Stimulated activated CD4-positive, alpha-beta T cell treated with anti-CD3 and anti-CD28 coated beads, Interleukin-1b, Interleukin-23, amount 100 ng/mL, for 4 hours (primary cell): Measurements from ENCODE around the gene IMMP2L.
"Not testable (repeated sequence)": the region's sequence is repeated elsewhere in the genome, so short reads cannot be mapped to it uniquely, and the experiment has no call there.

Experiments used
- DNase-seq, 2 donors: peaks; one replicate each; pipeline ENCODE4 v3.0.0-alpha.2; 2020; ENCODE audit warnings: low read depth in 2 of 2

IMMP2L gene

DNA sequence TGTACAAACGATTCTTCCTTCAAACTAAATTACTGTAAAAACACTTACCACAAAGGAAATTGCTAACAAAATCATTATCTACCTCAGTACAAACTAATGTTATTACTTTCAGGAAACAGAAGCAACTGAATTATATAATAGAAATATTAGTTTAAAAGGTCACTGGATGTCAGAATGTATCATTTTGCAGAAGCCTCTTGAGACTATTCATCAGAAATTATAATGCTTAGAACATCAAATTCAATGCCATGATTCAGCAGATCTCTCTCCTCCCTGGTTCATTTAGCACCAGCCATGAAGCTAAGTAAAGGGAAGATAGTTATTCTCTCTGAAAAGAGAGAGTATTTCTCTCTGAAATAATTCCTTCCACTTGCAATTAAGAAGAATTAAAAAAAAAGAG is 223.3 kb downstream of the IMMP2L start:
- DNase-seq = no peak

DNA sequence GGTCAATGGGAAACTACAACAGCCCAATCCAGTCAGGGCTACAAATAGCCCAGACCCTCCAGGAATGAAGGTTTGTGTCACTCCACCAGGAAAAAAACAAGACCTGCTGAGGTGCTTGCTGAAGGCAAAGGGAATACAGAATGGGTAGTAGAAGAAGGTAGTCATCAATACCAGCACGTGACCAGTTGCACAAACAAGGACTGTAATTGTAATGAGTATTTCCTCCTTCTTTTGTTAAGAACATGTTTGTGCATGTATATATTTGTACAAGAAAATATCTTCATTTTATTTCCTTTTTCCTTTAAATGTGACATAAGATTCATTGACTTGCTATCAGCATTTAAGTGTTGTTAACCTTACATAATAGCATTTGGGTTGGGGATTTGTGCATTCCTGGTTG is 229.3 kb downstream of the IMMP2L start:
- no peak for DNase-seq

DNA sequence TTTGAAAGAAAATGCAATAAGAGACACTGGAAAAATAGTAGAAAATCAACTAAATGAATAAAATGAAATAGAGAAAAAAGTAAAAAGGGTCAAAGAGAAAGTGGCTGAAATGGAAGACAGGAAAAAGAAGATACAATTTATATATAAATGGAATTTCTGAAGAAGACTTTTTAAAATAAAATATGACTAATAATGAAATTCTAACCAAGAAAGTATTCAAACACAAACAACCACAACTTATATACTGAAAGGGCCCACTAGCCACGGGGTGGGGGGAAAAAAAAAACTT is 232.1 kb downstream of the IMMP2L start:
- DNase-seq = no peak

DNA sequence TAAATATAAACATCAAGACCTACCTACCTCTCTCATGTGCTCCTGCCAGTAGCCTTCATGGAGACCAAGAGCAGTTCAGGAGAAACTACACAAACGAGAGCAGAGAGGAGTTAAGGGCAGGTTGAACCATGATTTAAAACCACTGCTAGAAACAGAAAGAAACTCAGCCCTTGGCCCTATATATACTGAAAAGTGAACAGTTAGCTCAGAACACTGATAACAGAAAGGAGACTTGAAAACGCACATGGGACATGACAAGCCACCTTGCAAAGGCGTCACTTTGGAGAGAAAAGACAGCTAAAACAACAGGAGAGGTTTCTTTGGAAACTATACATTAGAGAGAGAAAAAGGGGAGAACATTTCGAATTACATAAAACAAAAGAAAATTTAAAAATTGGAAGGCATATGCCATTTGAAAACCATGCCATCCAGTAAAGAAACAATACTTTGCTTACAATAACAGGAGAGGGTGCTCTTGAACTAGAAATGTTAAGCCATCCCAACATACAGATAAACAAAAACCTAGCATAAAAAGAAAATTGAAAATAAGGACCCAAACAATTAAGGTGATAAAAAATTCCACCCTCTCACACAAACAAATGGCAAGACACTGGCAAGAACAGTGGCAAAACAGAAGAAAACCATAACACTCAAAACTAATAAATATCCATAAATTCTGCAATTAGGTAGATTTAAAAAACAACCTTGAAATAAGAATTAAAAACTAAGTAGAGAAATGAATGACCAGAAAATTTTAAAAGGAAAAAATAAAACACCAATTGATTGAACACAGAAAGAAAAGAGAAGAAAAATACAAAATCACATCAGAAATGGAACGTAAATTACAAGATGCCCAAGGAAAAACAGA is 232.7 kb downstream of the IMMP2L start:
- no peak for DNase-seq

DNA sequence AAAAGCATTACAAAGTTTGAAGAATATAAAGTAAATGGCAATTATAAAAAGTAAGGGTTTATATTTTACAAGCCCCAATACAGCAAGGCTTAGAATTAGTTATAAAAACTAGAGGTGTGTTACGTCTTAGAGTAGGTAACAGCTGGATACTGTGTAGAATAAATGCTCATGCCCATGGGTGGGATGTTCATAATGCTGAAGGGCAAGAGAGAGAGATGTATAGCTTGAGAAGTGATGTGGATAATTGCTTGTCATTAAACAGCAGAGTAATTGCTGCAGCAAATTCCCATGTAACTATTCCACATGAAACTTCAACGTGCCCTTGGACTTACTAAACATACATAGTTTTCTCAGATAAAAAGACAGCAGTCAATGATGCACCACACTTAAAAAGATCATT is 233.8 kb downstream of the IMMP2L start:
- DNase-seq = no peak

DNA sequence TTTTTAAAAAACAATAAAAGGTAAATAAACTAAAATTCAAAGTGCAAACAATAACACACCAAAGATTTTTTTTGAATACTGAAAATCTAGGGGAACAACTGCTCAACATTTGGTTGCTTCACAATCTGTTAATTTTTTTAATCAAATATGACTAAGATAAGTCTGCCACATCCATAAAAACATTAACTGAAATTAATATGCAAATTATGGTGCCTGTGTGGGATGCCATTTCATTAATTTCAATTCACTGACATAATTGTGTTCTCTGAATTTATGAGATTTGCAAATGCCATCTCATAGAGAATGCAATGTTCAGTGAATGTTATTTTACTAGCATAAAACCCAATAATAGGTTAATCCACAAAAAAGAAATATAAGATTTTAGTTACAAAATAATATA is 237.5 kb downstream of the IMMP2L start:
- DNase-seq = no peak

DNA sequence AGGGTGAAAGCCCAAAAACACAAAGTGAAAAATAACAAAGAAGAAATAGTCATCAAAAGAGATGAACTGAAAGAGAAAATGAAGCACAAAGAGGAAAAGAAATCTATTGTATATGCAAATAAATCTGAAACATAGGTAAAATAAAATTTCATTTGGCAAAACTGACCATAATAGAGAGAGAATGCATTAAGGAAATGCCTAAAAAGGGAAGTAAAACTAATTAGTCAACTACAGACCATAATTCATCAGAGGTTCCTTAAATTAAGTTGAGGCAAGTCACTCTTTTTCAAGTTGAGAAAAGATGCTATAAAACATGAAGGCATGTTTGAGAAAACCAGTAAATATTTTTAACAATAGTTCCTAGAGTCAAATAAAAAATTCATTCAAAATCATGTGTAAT is 238.1 kb downstream of the IMMP2L start:
- no peak for DNase-seq

DNA sequence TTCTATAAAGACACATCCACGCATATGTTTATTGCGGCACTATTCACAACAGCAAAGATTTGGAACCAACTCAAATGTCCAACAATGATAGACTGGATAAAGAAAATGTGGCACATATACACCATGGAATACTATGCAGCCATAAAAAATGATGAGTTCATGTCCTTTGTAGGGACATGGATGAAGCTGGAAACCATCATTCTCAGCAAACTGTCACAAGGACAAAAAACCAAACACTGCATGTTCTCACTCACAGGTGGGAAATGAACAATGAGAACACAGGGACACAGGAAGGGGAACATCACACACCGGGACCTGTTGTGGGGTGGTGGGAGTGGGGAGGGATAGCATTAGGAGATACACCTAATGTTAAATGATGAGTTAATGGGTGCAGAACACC is 238.6 kb downstream of the IMMP2L start:
- not testable (repeated sequence) for DNase-seq

DNA sequence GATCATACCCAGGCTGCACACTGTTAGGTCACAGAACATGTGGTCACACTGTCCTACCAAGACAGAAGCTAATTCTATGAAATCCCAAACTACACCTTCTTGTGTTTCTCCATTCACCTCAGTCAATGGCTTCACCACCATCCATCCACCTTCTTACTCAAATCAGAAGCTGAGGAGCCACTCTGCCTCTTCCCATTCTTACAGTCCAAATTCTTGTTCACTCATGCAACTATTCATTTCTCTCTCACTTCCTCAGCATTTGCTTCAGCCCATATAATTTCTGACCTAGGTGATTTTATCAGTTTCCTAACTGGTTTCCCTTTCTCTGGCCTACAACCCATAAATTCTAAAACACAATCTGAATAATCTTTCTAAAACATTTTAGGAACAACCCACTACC is 242.2 kb downstream of the IMMP2L start:
- no peak for DNase-seq

DNA sequence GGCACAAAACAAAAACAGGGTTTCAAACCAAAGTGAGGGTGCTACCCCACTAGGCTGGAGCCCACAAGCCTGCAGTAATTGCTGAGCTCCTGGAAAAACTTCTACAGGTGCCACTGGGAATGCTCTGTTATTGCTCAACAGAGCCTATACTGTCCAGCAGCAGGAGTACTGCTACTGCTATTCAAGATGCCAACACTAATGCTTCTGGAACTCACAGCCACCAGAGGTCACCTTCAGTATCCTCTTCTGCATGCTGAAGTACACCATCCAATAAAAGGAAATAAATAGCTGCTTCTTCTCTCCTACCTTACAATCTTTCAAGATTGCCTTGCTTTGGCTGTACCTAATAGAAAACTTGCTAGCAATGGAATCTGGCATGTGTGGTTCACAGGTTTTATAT is 249.3 kb downstream of the IMMP2L start:
- no peak for DNase-seq

DNA sequence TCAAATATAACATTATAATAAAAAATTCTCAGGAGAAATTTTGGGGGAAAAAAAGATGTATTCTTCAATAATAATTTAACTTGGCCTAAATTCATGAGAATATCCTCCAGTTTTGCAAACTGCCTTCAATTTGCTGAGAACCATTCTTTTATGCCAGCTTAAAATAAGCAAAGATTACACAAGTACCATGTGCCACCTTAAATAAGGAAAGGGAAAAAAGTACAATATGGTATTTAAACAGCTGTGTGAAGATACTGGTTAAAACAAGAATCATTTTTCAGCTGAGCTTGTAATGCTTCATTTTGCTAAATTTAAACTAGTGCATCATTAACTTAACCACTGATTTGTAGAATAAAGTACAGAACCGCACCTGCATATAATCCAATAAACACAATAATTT is 253.6 kb downstream of the IMMP2L start:
- no peak for DNase-seq

DNA sequence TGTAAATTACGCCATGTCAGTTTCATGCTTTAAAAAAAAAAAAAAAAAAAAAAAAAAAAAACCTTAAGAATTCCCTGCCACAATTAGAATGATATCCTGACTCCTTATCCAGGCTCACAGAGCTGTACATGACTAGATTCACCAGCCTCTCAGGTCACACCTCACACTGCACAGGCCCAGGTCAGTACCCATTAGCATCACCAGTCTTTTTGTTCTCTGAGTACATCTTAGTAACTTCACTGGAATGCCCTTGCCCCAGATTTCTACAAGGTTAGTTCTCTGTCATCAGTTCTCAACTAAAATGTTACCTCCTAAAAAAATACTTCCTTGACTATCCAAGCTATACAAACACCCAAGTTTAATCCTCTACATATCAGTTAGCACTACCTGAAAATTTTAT is 260.4 kb downstream of the IMMP2L start:
- DNase-seq = no peak

DNA sequence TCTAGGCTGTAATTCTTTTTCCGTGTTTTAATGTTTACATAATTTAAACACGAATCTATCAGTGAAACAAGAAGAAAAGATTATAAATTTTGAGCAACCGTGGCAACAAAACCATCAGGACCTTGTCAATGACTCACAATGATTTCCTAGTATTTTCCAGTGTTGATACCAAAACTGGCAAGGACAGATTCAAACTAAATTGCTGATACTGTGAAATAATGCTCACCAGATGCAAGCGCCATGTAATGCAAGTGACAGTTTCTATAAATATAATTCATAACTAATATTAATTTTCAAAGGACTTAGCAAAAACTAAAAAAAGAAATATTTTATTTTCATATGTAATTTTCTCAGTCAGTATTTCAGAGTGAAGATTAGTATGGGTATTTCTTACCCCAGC is 267.8 kb downstream of the IMMP2L start:
- no peak for DNase-seq

DNA sequence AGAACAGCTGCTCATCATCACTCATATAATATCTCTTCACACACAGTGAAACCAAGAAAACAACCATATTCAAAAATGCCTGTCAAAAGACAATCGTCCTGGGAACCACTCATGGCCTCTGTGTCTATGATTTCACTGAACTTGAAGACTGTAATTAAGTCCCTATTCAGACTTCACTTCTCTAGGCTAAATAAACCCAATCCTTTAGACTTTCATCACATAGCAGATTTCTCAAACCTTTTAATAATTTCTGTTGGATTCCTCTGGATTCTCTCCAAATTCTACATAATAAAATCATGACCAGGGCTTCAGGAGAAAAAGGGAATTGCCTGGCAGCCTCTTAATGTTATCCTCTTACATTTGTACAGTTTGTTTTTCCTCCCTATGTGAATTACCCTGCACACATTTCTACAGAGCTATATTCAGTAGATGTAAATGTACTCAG is 270.2 kb downstream of the IMMP2L start:
- DNase-seq = no peak

DNA sequence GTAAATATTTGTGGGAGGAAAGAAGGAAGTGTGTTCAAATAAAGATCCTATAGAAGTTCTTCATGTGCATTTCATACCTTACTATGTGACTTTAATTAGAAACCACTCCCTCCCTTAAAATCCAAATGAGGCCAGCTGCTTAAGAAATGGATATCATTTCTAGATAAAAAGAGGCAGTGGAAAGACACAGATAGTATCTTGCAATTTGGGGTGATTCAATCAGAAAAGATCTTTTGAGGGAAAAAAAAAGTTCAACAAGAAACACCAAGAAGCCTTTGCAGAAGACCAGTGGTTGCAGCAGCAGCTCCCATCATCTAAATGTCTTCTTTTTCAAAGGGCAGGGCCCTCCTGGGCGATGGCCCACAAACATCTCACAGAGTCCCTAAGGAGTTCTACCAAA is 271.3 kb downstream of the IMMP2L start:
- DNase-seq = no peak

DNA sequence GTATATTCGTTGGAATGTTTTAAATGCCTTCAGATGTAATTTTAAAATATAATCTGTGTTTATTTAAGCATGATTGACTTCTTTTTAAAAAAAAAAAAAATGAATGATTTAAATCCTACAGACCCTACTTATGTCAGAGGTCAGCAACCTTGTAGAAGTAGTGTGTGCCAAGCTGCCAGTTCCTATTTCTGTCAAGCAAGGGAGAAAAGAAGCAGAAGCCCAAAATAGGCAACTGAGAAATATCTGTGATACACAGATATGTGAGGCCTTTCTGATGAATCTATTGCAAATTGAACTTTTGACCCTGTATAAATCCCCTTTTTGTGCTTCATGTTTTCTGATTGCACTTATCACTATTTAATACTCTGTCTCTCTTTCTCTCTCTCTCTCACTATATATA is 271.9 kb downstream of the IMMP2L start:
- no peak for DNase-seq

DNA sequence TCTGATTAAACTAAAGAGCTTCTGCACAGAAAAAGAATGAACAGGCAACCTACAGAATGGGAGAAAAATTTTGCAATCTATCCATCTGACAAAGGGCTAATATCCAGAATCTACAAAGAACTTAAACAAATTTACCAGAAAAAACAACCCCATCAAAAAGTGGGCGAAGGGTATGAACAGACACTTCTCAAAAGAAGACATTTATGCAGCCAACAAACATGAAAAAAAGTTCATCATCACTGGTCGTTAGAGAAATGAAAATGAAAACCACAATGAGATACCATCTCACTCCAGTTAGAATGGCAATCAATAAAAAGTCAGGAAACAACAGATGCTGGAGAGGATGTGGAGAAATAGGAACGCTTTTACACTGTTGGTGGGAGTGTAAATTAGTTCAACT is 273.9 kb downstream of the IMMP2L start:
- not testable (repeated sequence) for DNase-seq

DNA sequence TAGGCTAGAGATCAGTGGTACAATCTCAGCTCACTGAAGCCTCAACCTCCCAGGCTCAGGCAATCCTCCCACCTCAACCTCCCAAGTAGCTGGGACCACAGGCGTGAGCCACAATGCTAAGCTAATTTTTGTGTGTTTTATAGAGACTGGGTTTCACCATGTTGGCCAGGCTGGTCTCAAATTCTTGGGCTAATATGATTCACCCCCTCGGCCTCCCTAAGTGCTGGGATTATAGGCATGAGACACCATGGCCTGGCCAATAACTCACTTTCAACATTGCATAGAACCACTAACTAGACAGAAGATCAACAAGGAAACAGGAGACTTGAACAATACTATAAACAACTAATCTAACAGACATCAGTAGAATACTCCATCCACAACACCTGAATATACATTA is 279.7 kb downstream of the IMMP2L start:
- no peak for DNase-seq

DNA sequence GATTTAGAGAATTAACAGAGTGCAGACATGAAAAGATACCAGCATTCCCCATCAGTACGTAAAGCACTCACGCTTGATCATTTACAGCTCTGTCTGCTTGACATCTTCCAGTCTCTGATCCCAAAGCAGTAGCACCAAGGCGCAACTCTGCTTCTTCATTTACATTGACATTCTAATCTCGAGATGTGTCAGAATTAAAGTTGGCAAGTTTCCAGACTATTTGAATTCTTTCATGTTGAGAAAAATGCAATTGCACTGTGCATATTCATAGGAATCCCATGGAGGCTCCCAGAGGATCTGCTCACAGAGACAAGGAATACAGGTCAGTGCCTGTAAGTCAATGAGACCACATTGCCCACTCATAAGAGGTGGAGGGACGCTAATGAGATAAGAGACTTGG is 287.4 kb downstream of the IMMP2L start:
- no peak for DNase-seq

DNA sequence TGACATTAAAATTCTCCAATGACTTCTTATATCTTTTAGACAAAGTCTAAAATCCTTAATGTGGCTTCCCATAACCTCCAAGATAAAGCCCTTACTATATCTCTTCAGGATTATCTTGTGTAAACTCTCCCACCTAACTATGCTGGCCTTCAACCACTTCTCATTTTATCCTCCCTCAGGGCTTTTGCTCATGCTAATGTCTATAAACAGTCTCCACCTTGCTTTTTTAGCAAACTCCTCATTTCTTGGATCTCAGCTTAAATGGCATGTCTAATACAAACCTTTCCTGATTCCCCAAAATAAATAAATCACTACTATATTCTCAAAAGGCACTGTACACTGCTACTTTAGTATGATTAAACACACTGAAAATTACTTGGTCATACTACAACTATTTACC is 290.2 kb downstream of the IMMP2L start:
- DNase-seq = no peak

DNA sequence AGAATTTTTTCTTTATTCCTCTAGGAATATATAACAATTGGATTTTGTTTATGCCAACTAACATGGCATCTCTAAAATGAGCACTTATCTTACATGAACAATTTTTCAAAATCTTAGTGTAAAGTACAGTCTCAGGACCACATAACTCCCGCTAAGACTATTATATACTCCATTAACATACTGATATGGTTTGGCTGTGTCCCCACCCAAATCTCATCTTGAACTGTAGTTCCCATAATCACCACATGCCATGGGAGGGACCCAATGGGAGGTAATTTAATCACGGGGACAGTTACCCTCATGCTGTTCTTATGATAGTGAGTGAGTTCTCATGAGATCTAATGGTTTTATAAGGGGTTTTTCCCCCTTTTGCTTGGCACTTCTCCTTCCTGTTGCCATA is 291.5 kb downstream of the IMMP2L start:
- DNase-seq = not testable (repeated sequence)

DNA sequence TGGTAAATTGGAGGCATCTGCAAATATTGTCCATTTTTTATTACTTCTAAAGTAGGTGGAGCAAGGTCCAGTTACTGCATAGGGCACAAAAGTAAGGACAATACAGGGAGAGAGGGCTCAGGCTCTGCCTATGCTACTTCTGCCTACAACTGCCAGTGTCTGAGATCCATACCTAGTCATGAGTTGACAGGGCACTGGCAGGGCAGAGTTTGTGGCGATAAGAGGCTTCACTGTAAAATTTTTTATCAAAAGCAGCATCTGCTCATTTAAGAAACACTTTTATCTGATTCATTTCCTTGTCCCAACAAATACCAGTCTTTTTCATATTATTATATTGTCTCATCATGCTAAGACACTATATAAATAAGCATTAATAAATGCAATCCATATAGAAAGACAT is 293.4 kb downstream of the IMMP2L start:
- no peak for DNase-seq

DNA sequence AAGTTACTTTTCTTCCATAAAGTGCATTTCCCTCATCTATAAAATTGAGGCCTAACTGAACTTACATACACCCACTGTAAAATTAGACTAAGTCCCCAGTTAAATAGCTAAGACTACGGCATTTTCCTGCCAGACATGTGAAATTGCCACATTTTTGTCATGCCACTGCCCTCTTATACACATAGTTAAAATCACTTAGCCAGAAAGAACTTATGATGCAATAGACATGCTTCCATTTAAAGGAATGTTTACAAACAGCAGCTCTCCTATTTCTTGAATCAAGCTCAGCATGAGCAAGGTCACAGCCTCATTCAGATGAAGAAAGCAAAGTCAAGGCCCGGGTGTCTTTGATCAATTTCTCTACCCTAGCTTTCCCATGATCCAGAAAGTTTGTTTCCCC is 295.7 kb downstream of the IMMP2L start:
- DNase-seq = no peak

DNA sequence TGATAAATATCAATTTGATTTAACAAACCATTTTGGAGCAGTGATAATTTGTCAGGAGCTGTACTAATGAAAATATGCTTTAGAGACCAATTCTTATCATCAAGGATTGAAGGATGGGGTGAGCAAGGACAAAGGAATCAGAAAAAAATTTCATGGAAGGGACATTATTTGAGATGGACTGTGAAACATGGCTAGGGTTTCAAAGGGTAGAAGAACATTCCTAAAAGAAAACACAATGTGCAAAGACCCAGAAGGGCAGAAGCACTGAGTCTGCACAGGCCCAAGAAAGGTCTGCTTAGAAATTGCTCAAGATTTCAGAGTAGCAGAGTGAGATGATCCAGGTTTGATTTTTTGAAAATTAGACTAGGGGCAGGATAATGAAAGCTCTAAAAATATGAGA is 296.9 kb downstream of the IMMP2L start:
- no peak for DNase-seq
